ENCODE measurements around the gene GALK2.

The GALK2 gene

GRCh38 chr15:49287481-49287880 is 117.4 kb downstream of the GALK2 start:
- Histone ChIP-seq H4K20me1 (ENCODE audit: insufficient read depth, low read length) (no peaks in the 10 kb centered on the region), H3F3A (ENCODE audit: insufficient read depth, low read length) (no peaks in the 10 kb centered on the region; the same call in 1 of the 2 replicates), H3K4me2 (ENCODE audit: low read depth, low read length) (no peak overlapping the region), H3K9me3 (replicated peaks; ENCODE audit: insufficient read depth, low read length) (no peaks in the 10 kb centered on the region), H3K9ac (ENCODE audit: low read length) (no peak overlapping the region), H3K4me1 (ENCODE audit: low read length) (peaks cover 39% of the 10 kb centered on the region), H3K79me2 (ENCODE audit: low read length) (no peaks in the 10 kb centered on the region), H3K36me3 (replicated peaks; ENCODE audit: insufficient read depth, low read length) (no peaks in the 10 kb centered on the region), H2AFZ (ENCODE audit: low read length) (no peak overlapping the region), H3K9me2 (replicated peaks; ENCODE audit: insufficient read depth, low read length) (no peaks in the 10 kb centered on the region), H3K4me3 (ENCODE audit: low read length) (no peak overlapping the region), H3K27me3 (replicated peaks; ENCODE audit: insufficient read depth, low read length) (no peaks in the 10 kb centered on the region), H3K27ac (ENCODE audit: low read length) (no peak overlapping the region)
- DNase-seq, result no peak
- TF ChIP-seq EZH2phosphoT487 (IDR thresholded peaks at IDR 0.05; ENCODE audit: low read length) (no peak), EZH2 (optimal IDR thresholded peaks at IDR 0.05; ENCODE audit: low read depth, low read length) (no peak), CTCF (IDR thresholded peaks at IDR 0.05; ENCODE audit: low read length) (no peak)

- no peak overlapping the region for H2AFZ ChIP-seq (ENCODE audit: low read length)
- no peaks in the 10 kb centered on the region; the same call in 1 of the 2 replicates for H3F3A ChIP-seq (ENCODE audit: insufficient read depth, low read length)
Observed at GRCh38 chr15:49288391-49288790, 118.3 kb downstream of the GALK2 start.

GRCh38 chr15:49290191-49290590 is 120.1 kb downstream of the GALK2 start:
- H3F3A ChIP-seq (ENCODE audit: insufficient read depth, low read length), result no peaks in the 10 kb centered on the region; the same call in 1 of the 2 replicates
- no peaks in the 10 kb centered on the region for H3K79me2 ChIP-seq (ENCODE audit: low read length)
- DNase-seq, result no peak
- no peak overlapping the region for H3K9ac ChIP-seq (ENCODE audit: low read length)
- peak overlapping the region; percentile 46; the same call in 1 of the 2 replicates for H3K27ac ChIP-seq (ENCODE audit: low read length)
- no peaks in the 10 kb centered on the region for H3K9me2 ChIP-seq (replicated peaks; ENCODE audit: insufficient read depth, low read length)
- H4K20me1 ChIP-seq (ENCODE audit: insufficient read depth, low read length), result no peaks in the 10 kb centered on the region
- H3K4me1 ChIP-seq (ENCODE audit: low read length), result peaks cover 39% of the 10 kb centered on the region
- H3K27me3 ChIP-seq (replicated peaks; ENCODE audit: insufficient read depth, low read length), result no peaks in the 10 kb centered on the region
- no peak overlapping the region for H3K4me3 ChIP-seq (ENCODE audit: low read length)
- peak overlapping the region; percentile 20; the same call in 1 of the 2 replicates for H3K4me2 ChIP-seq (ENCODE audit: low read depth, low read length)
- no peak overlapping the region for H2AFZ ChIP-seq (ENCODE audit: low read length)
- H3K9me3 ChIP-seq (replicated peaks; ENCODE audit: insufficient read depth, low read length), result no peaks in the 10 kb centered on the region
- TF ChIP-seq EZH2 (optimal IDR thresholded peaks at IDR 0.05; ENCODE audit: low read depth, low read length), result no peak
- no peak for TF ChIP-seq CTCF (IDR thresholded peaks at IDR 0.05; ENCODE audit: low read length)
- TF ChIP-seq EZH2phosphoT487 (IDR thresholded peaks at IDR 0.05; ENCODE audit: low read length), result no peak
- H3K36me3 ChIP-seq (replicated peaks; ENCODE audit: insufficient read depth, low read length), result no peaks in the 10 kb centered on the region

More at GRCh38 chr15:49288391-49288790, 118.3 kb downstream of the GALK2 start:
- Histone ChIP-seq H3K4me1 (ENCODE audit: low read length) (peaks cover 39% of the 10 kb centered on the region), H3K9me3 (replicated peaks; ENCODE audit: insufficient read depth, low read length) (no peaks in the 10 kb centered on the region), H3K36me3 (replicated peaks; ENCODE audit: insufficient read depth, low read length) (no peaks in the 10 kb centered on the region), H3K27me3 (replicated peaks; ENCODE audit: insufficient read depth, low read length) (no peaks in the 10 kb centered on the region), H3K9me2 (replicated peaks; ENCODE audit: insufficient read depth, low read length) (no peaks in the 10 kb centered on the region), H3K27ac (ENCODE audit: low read length) (peak overlapping the region; percentile 21; the same call in 1 of the 2 replicates), H3K4me3 (ENCODE audit: low read length) (no peak overlapping the region), H3K79me2 (ENCODE audit: low read length) (no peaks in the 10 kb centered on the region), H3K4me2 (ENCODE audit: low read depth, low read length) (no peak overlapping the region), H3K9ac (ENCODE audit: low read length) (no peak overlapping the region), H4K20me1 (ENCODE audit: insufficient read depth, low read length) (no peaks in the 10 kb centered on the region)
- TF ChIP-seq EZH2phosphoT487 (IDR thresholded peaks at IDR 0.05; ENCODE audit: low read length) (no peak), EZH2 (optimal IDR thresholded peaks at IDR 0.05; ENCODE audit: low read depth, low read length) (no peak), CTCF (IDR thresholded peaks at IDR 0.05; ENCODE audit: low read length) (no peak)
- DNase-seq, result no peak

Measured in MM.1S (cell line).